Activated CD8-positive, alpha-beta memory T cell treated with anti-CD3 and anti-CD28 coated beads, Interleukin-2, amount 50 U/mL, for 4 hours (primary cell): Measurements from ENCODE around the gene LRRC17.

Experiments
- DNase-seq: peaks from one replicate; pipeline ENCODE4 v3.0.0-alpha.2; 2020

Gene LRRC17

DNA sequence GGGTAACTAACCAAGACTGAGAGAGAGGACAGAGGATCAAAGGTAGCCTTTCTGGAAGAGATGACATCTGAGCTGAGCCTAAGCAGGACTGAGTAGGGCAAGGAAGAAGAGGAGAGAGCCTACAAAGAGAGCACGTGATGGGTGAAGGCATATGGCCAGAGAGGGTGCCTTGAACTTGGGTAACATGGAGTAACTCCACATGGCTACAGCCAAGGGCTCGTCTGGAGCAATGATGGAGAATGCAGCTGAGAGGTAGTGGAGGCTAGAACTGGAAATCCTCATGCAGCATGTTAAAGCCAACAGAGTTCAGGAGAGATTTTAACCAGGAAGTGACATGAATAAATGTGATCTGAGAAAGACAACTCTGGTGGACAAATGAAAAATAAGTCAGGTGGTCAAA is 77.8 kb downstream of the LRRC17 start:
- DNase-seq, result no peak

DNA sequence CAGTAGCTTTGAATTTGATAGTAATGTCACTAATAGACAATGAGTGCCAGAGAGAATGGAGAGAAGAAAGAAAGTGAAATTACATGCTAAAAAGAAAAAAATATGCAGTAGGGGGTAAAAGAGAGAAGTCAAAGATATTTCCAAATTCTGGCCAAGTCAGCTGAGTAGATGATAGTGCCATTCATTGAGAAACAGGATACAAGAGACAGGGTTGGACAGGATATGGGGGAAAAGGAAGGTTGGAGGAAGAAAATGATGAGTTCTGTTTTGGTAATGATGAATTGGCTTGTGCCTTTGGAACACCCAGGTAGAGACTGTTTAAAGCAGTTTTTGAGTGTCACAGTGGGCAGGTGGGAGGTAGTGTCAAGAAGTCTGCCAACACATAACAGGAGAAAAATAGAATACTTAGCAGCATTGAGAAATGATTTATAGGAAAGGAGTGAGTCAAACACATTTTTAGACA is 78.3 kb downstream of the LRRC17 start:
- DNase-seq, result no peak

DNA sequence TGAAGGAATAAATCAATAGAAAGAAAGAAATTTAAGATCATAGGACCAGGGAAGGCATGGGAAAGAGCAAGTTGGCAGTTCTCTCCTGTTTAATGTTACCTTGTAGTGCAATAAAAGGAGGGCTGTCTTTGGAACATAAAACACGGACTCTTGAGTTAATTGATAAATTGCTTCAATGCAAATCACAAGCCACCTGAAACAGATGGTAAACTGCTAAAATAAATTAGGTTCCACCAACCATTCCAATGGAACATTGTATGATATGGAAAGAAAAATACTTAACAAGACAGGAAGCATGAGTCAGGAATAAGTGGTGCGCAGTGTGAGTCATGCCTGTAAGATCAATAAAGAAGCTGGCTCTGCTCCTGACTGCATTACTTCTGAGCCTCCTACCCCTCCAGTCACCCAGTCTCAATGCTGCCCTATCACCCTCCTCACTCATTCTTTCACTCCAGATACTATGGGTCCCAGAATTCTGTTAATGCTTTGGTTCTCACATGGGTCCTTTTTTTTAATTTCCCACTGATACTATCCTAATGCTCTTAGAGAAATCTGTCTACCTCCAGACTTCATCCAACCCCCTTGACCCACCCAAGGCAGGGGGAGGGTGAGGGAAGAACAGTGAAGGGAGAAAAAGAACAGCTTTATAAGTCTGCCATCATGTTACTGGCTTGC is 78.9 kb downstream of the LRRC17 start:
- no peak for DNase-seq

- no peak for DNase-seq
Observed at GRCh38 chr7:102992509-102992937, 79.7 kb downstream of the LRRC17 start.

DNA sequence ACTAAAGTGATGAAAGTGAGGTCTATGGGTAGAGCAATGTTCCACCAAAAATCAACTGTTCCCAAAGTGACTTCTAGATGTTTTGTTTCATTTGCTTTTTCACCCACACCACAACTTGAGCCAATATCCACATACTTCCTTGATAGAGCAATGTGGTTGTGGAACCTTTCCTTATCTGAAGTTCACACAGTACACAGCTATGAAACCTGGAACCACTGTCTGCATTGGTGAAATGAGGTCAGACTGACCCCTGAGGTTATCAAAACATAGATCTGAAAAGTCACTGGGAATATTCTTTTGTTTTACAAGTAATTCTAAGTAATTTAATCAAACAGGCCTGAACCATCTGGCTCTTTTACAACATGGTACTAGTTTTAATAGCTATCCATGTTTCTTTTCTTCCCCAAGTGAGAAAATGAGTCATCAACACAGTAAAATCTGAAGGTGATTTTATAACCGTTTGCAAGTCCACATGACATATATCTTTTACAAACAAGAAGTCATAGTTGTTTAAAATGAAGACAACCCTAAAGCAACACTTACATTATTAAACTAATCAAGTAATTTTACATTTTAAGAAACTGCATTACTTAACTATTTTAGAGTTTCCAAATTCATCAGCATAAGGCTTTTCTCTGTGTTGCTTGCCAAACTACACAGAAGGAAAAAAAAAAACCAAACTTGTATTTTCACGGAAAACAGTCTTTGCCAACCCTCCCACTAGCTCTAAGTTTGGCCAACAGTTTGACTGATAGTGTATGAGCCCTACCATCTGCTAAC is 80.3 kb downstream of the LRRC17 start:
- DNase-seq, result no peak

DNA sequence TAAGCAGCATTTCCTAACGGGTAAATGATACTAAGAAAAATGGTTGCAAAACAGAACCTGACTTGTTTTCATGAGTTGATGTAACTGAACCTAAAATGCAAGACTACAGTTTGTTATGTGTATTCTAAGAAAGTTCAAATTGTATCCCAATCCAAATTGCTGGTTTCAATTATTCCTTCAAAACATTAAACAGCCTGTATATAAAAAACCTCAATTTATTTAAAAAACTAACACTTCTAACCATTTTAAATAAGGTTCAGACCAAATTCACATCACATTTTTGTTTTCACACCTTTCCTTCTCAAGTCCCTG is 80.9 kb downstream of the LRRC17 start:
- no peak for DNase-seq

DNA sequence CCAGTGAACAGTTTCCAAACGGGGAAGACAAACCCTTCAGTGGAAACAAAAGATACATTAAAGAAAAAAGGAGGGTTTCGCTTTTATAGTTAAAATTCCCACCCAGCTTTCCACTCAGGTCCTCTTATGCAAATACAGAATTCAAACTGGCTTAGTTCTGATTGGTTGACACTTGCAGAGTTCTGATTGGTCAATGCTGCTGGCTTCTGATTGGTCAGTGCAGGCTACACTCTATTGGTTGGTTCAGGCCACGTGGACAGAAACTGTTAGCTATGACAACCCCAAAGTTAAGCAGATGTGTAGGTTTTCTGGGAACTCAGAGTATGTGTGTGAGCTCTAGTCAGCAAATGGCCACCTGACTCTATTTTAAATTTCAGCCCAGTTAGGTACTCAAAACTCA is 81.8 kb downstream of the LRRC17 start:
- no peak for DNase-seq
